ENCODE data around the gene ADCY5.
A peak's percentile ranks its signal among the peaks of the same experiment; 100 is the strongest.

ADCY5 gene

GRCh38 chr3:123301331-123302184 lies 147.3 kb downstream of the ADCY5 start:
- DNase-seq (ENCODE audit: low spot score): no peak

GRCh38 chr3:123300583-123300982 lies 148.3 kb downstream of the ADCY5 start:
- DNase-seq (ENCODE audit: low spot score): no peak

- DNase-seq (ENCODE audit: low spot score): no peak
Observed at GRCh38 chr3:123300056-123300455, 148.8 kb downstream of the ADCY5 start.

DNA sequence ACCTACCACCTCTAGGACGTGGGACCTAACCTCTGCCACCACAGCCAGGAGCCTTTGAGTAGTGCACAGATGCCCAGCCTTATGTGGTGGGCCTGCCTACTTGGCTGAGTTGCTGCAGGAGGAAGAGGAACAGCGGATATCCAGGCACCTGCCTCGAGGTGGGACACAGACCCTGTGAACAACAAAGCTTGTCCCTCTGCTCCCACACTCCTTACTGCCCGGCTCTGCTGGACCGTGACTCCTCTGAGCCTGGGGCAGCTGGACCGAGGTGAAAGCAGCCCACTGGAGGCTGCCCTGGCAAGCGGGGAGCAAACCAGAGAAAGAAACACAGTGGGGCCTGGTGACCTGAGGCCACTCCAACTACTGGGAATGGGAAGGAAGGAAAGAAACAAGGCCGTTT lies 149.3 kb downstream of the ADCY5 start:
- DNase-seq (ENCODE audit: low spot score): no peak

- no peak for DNase-seq (ENCODE audit: low spot score)
Observed at GRCh38 chr3:123298903-123299302, 150.0 kb downstream of the ADCY5 start.

DNA sequence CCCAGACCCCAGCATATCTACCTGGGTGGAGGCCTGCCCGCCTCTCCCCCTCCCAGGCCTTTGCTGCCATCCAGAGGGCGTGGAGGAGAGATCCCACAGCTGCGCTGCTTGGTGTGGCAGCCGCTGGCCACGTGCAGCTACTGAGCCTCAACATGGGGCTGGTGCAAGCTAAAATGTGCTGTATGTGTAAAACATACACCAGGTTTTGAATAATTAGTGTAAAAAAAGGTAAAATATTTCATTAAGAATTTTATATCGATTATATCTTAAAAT lies 151.3 kb downstream of the ADCY5 start:
- DNase-seq (ENCODE audit: low spot score): no peak

- no peak for DNase-seq (ENCODE audit: low spot score)
Observed at GRCh38 chr3:123296836-123297626, 151.9 kb downstream of the ADCY5 start.

DNA sequence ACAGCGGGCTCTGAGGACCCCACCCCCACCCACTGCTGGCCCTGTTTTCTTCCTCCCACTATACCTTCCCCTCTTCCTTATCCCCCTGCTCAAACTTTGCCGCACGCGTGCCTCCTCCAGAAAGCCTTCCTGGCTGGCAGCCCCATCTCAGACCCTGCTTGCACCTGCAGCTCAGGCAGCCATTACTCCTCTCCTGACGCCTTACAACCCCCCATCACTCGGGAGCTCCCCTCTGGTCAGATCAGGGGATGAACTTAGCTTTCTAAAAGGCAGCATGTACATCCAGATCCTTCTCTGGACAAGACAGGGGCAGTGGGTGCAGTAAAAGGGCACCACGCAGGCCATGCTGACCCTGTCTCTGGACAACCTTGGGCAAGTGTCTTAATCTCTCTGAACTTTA lies 152.6 kb downstream of the ADCY5 start:
- DNase-seq (ENCODE audit: low spot score): no peak

DNA sequence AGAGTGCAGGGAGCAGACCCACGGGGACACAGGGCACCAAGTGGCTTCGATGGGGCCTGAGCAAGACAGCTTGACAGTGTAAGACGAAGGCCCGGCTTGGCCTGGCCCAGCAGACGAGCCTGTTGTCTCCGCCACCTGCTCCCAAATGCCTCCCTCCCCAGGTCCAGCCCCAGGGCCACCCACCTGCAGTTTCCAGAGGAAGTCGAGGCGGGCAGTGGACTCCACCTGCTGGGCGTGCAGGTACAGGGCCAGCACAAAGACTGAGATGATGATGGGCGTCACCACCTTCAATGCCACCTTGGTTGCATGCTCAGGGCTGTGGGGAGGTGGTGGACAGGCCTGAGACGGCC lies 153.0 kb downstream of the ADCY5 start:
- no peak for DNase-seq (ENCODE audit: low spot score)

- DNase-seq (ENCODE audit: low spot score): no peak
Observed at GRCh38 chr3:123295171-123295900, 153.6 kb downstream of the ADCY5 start.

- no peak for DNase-seq (ENCODE audit: low spot score)
Observed at GRCh38 chr3:123294296-123294938, 154.5 kb downstream of the ADCY5 start.

DNA sequence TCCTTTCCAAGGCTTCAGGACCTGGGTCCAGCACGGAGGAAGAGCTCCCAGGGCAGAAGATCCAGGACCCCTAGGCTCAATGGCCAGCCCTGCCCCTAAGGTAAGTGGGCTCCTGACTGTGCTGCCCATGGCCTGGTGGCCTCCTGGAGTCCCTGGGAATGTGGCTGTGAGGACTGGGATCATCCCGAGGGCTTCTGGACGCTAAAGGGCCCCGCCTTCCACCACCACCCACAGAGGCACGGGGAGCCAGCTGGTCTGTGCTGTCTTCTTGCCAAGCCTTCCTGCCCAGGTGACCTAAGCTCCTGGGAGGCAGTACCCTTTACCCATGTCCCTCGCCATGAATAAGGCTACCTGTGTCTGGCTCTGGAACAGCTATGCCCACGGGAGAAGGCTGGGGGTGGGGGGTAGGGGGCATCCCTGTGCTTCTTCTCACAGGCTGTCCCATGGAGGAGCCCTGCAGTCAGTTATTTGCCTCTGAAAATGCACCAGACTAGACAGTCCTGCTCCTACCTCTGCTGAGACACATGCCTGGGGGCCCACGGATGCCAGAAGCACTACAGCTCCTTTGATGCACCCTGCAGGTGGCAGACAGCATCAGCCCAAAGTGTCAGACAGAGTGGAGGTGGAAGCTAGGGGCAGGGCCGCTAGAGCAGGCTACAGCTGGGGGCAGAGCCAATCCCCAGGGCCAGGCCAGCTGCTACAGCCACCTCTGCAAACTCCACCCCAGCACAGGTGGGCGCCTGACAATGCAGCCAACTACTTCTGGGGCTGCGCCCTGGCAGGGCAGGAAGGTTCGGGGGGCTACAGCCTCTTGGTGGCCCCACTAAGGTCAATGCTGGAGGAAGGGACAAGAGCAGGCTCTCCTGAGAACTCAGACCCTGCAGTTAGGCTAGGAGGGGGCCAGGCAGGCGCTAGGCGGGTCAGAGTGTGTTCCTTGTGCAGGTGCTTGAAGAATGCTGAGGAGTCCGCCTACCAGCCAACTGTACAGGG lies 156.3 kb downstream of the ADCY5 start:
- DNase-seq (ENCODE audit: low spot score): peak; percentile 31

- no peak for DNase-seq (ENCODE audit: low spot score)
Observed at GRCh38 chr3:123291404-123291803, 157.5 kb downstream of the ADCY5 start.

- no peak for DNase-seq (ENCODE audit: low spot score)
Observed at GRCh38 chr3:123290962-123291361, 157.9 kb downstream of the ADCY5 start.

GRCh38 chr3:123290107-123290930 lies 158.6 kb downstream of the ADCY5 start:
- no peak for DNase-seq (ENCODE audit: low spot score)

DNA sequence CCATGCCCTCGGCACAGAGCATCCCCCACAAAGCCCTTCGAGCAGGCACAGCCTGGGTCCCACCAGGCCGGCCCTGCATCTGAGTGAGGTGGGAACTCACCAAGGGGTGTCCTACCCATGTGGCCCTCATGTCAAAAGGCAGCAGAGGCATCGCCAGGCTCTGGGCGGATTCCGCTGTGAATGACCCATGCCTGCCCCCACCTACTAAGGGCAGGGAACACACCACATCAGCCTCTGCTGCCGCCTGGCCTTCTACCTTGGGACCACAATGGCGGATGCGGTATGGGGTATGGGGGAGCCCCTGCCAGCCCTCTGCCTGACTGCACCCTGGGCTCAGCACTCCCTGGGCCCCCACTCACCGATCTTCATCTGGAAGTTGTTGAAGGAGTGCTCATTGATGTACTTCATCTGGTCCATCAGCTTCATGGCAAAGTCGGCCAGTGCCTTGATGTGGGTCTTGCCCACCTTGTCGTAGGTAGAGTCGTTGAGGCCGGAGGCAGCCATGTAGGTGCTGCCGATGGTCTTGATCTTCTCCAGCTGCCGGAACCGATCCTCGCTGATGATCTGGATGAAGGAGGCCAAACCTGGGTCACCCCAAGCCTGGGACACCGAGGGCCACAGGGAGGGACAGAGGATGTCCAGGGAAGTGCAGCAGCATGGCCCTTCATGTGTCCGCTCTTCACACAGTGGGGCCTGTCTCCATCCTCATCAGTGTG lies 159.3 kb downstream of the ADCY5 start:
- no peak for DNase-seq (ENCODE audit: low spot score)

DNA sequence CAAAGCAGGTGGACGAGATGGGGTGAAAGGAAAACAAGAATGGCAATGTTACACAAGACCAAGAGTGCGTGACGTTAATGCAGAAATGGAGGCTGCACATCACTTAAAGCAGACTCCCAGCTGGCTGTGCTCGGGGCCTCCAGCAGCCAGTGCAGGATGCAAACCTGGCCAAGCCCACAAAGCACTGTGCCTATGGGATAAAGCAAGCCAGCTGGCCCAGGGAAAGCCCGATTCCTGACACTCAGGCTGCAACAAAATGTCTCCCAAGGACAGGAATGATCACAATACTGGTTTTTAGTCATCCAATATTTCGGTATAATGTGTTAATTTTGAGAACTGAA lies 161.0 kb downstream of the ADCY5 start:
- no peak for DNase-seq (ENCODE audit: low spot score)

GRCh38 chr3:123287051-123287961 lies 161.6 kb downstream of the ADCY5 start:
- no peak for DNase-seq (ENCODE audit: low spot score)
